Keratinocyte (primary cell): ENCODE data around the gene CACNG4. TPM values are rescaled to one million over a fixed set of nuclear protein-coding genes. Genes with fewer than 3 reads are reported as not detected.

ENCODE experiments used
- DNase-seq: peaks from one replicate; pipeline ENCODE4 v3.0.0-alpha.2; 2011; ENCODE audit warnings: low read depth, missing footprints, low spot score
- FAIRE-seq: peaks from 2 replicates; lab custom pipeline; 2011; peaks lifted over from hg19 to GRCh38; lab: Jason Lieb, UNC
- H2AFZ ChIP-seq: 2 replicates; pipeline ENCODE4 v1.6.0; 2012; ENCODE audit warnings: low read length, control low read depth, inconsistent platforms; ENCODE audit not compliant: control insufficient read depth
- H3K27ac ChIP-seq: 2 replicates; pipeline ENCODE4 v1.5.1; 2011; ENCODE audit warnings: low read length; ENCODE audit not compliant: control insufficient read depth, insufficient read depth
- H3K27me3 ChIP-seq: 3 replicates; pipeline ENCODE4 v1.6.0; 2011; ENCODE audit warnings: low read length; ENCODE audit not compliant: control insufficient read depth, insufficient read depth; ENCODE audit errors: extremely low read depth
- H3K36me3 ChIP-seq, 2 experiments: 2 replicates in 1 of 2; 3 replicates in 1 of 2; pipeline ENCODE4 v1.5.1; 2011; ENCODE audit warnings: low read length in 2 of 2, mild to moderate bottlenecking in 1 of 2; ENCODE audit not compliant: control insufficient read depth in 2 of 2, insufficient read depth in 2 of 2; ENCODE audit errors: extremely low read depth in 1 of 2
- H3K4me1 ChIP-seq: 3 replicates; pipeline ENCODE4 v1.5.1; 2011; ENCODE audit warnings: low read length; ENCODE audit not compliant: control insufficient read depth, insufficient read depth; ENCODE audit errors: extremely low read depth
- H3K4me2 ChIP-seq: 3 replicates; pipeline ENCODE4 v1.6.0; 2011; ENCODE audit warnings: low read depth, low read length; ENCODE audit not compliant: control insufficient read depth, insufficient read depth; ENCODE audit errors: extremely low read depth
- H3K4me3 ChIP-seq, 3 experiments: fragments of 200-600 bp in 1 of 3; sonication (generic) in 1 of 3; 2 replicates in 2 of 3; 3 replicates in 1 of 3; pipeline ENCODE4 v1.5.1; 2011 to 2016; ENCODE audit warnings: low read length in 3 of 3, mild to moderate bottlenecking in 3 of 3, control low read depth in 2 of 3, inconsistent platforms in 1 of 3, low read depth in 1 of 3, mixed read lengths in 1 of 3, mixed run types in 1 of 3, moderate library complexity in 1 of 3; ENCODE audit not compliant: control insufficient read depth in 2 of 3, insufficient read depth in 2 of 3; ENCODE audit errors: extremely low read depth in 1 of 3
- H3K79me2 ChIP-seq: 2 replicates; pipeline ENCODE4 v1.6.0; 2012; ENCODE audit warnings: low read length; ENCODE audit not compliant: control insufficient read depth, insufficient read depth
- H3K9ac ChIP-seq: 3 replicates; pipeline ENCODE4 v1.6.0; 2011; ENCODE audit warnings: low read length; ENCODE audit not compliant: control insufficient read depth, insufficient read depth; ENCODE audit errors: extremely low read depth
- H3K9me1 ChIP-seq: 3 replicates; pipeline ENCODE4 v1.6.0; 2011; ENCODE audit warnings: low read length; ENCODE audit not compliant: control insufficient read depth, insufficient read depth; ENCODE audit errors: extremely low read depth
- H3K9me3 ChIP-seq: 2 replicates; pipeline ENCODE4 v1.5.1; 2012; ENCODE audit warnings: low read depth, low read length; ENCODE audit not compliant: control insufficient read depth
- H4K20me1 ChIP-seq: 3 replicates; pipeline ENCODE4 v1.6.0; 2011; ENCODE audit warnings: low read length; ENCODE audit not compliant: control insufficient read depth, insufficient read depth; ENCODE audit errors: extremely low read depth
- EZH2 ChIP-seq: IDR thresholded peaks from one replicate; pipeline ENCODE4 v1.6.1; 2012; ENCODE audit warnings: inconsistent platforms, mild to moderate bottlenecking, low read length, moderate library complexity
- dilution Hi-C: fragments of 300-500 bp; cut with MboI; formaldehyde crosslinking; loops from one replicate; pipeline ENCODE4 v1.7.0; 2020; ENCODE audit warnings: low sequenced_read_pairs; ENCODE audit not compliant: extremely low pct_ligation_motif_present
- polyA plus RNA-seq, 5 experiments: library from polyadenylated mRNA; depleted of rRNA in 3 of 5; stranded (reverse) in 3 of 5; stranded (forward) in 1 of 5; unstranded in 1 of 5; fragments of >200 nt; gene quantifications; 1 replicate in 1 of 5; 2 replicates in 3 of 5; 3 replicates in 1 of 5; pipeline versions ENCODE4 v1.2.1 to v1.2.3, GENCODE V29; 2011 to 2012; ENCODE audit warnings: missing spikeins in 2 of 5, low read depth in 1 of 5, low replicate concordance in 1 of 5
- TF ChIP-seq, protein P1 (sequence below), 3 experiments: IDR thresholded peaks in 1 of 3; conservative IDR thresholded peaks in 1 of 3; optimal IDR thresholded peaks in 1 of 3; 2 replicates in 2 of 3; 3 replicates in 1 of 3; pipeline versions ENCODE3 to v1.5.1; 2011; ENCODE audit warnings: low read length in 3 of 3, mild to moderate bottlenecking in 3 of 3, moderate library complexity in 2 of 3, control low read depth in 1 of 3, inconsistent platforms in 1 of 3; ENCODE audit not compliant: insufficient read depth in 2 of 3; ENCODE audit errors: extremely low read depth in 1 of 3

CACNG4 gene
- polyA plus RNA-seq, 1 donor (not counting 4 experiments of a cell fraction or from before 2014, with no cell fraction given): not detected

DNA sequence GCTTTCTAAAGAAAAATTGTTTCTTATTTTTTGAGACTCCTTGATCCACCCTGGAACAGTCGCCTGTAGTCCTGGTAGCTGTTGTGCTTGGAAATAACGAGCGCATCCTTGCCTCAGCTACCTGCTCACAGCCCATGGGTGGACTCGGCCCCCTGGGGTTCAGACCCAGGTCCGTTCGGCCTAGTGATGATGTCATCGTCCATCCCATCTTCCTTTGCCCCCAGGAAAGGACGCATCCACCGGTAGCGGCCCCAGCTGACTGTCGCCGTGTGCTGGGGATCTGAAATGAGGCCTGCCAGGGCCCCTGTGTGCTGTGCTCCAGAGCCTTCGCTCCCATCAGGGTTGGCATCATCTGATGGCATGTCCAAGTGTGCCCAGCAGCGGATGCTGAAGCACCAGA is 67.9 kb downstream of the CACNG4 start:
- no peaks in the 10 kb centered on the region for H3K9me1 ChIP-seq
- H4K20me1 ChIP-seq: no peaks in the 10 kb centered on the region
- no peak for TF ChIP-seq EZH2
- TF ChIP-seq, protein P1, sequence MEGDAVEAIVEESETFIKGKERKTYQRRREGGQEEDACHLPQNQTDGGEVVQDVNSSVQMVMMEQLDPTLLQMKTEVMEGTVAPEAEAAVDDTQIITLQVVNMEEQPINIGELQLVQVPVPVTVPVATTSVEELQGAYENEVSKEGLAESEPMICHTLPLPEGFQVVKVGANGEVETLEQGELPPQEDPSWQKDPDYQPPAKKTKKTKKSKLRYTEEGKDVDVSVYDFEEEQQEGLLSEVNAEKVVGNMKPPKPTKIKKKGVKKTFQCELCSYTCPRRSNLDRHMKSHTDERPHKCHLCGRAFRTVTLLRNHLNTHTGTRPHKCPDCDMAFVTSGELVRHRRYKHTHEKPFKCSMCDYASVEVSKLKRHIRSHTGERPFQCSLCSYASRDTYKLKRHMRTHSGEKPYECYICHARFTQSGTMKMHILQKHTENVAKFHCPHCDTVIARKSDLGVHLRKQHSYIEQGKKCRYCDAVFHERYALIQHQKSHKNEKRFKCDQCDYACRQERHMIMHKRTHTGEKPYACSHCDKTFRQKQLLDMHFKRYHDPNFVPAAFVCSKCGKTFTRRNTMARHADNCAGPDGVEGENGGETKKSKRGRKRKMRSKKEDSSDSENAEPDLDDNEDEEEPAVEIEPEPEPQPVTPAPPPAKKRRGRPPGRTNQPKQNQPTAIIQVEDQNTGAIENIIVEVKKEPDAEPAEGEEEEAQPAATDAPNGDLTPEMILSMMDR (optimal IDR thresholded peaks at IDR 0.05 in 1 of 3, IDR thresholded peaks at IDR 0.05 in 1 of 3, conservative IDR thresholded peaks at IDR 0.05 in 1 of 3; ENCODE audit: extremely low read depth in 1 of 3, insufficient read depth in 2 of 3, low read length in 3 of 3): no peak
- H3K9ac ChIP-seq: no peak overlapping the region
- H3K36me3 ChIP-seq: no peaks in the 10 kb centered on the region
- H3K4me3 ChIP-seq: no peak overlapping the region
- no peaks in the 10 kb centered on the region for H3K79me2 ChIP-seq
- no peaks in the 10 kb centered on the region for H3K4me1 ChIP-seq
- H3K27ac ChIP-seq: no peak overlapping the region
- H3K9me3 ChIP-seq: no peaks in the 10 kb centered on the region
- FAIRE-seq: no peak
- H3K4me2 ChIP-seq: no peak overlapping the region
- peaks cover under 1% of the 10 kb centered on the region for H3K27me3 ChIP-seq
- dilution Hi-C loops: no loop called here
- DNase-seq: no peak
- no peak overlapping the region for H2AFZ ChIP-seq

DNA sequence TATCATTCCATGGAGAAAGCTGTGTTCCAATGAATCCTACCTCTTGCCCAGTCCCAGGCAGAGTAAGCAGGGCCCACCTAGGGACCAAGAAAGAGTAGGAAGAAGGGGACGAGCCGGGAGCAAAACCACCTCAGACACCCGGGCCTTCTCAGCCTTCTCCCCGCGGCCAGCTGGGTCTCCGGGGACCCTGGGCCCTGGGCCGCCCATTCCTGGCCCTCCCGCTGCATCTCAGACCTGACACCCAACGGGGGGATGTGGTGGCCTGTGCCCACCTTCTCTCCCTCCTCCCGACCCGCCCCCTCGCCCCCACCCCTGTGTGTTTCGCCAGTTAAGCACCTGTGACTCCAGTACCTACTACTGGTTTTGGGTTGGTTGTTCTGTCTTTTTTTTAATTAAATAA is 68.5 kb downstream of the CACNG4 start:
- Histone ChIP-seq H4K20me1 (no peaks in the 10 kb centered on the region), H3K27me3 (no peaks in the 10 kb centered on the region), H3K9me3 (no peaks in the 10 kb centered on the region), H2AFZ (no peak overlapping the region), H3K36me3 (no peaks in the 10 kb centered on the region), H3K4me2 (no peak overlapping the region), H3K27ac (no peak overlapping the region), H3K9me1 (no peaks in the 10 kb centered on the region), H3K79me2 (no peaks in the 10 kb centered on the region), H3K4me3 (no peak overlapping the region), H3K4me1 (no peaks in the 10 kb centered on the region), H3K9ac (no peak overlapping the region)
- FAIRE-seq: no peak
- DNase-seq: no peak
- dilution Hi-C loops: no loop called here
- TF ChIP-seq, protein P1 (optimal IDR thresholded peaks at IDR 0.05 in 1 of 3, IDR thresholded peaks at IDR 0.05 in 1 of 3, conservative IDR thresholded peaks at IDR 0.05 in 1 of 3; ENCODE audit: extremely low read depth in 1 of 3, insufficient read depth in 2 of 3, low read length in 3 of 3): no peak
- TF ChIP-seq EZH2: no peak
